GM19035 (cell line): ENCODE data around the gene DNTT.

Experiments used
- ATAC-seq: cut with Tn5 transposase; IDR thresholded peaks from one replicate; pipeline ENCODE4 v1.9.1; 2021; ENCODE audit not compliant: unreplicated experiment

The DNTT gene

GRCh38 chr10:96374004-96374403, 69.8 kb downstream of the DNTT start:
- no peak for ATAC-seq

- ATAC-seq, result no peak
These were observed 70.4 kb downstream of the DNTT start for GRCh38 chr10:96374639-96374984.

GRCh38 chr10:96374985-96375830, 71.0 kb downstream of the DNTT start:
- ATAC-seq, result peak; percentile 69

- ATAC-seq, result no peak
These were observed 72.2 kb downstream of the DNTT start for GRCh38 chr10:96376483-96376882.

- no peak for ATAC-seq
These were observed 73.6 kb downstream of the DNTT start for GRCh38 chr10:96377816-96378294.

GRCh38 chr10:96378741-96379140, 74.5 kb downstream of the DNTT start:
- ATAC-seq, result no peak

- ATAC-seq, result no peak
These were observed 75.5 kb downstream of the DNTT start for GRCh38 chr10:96379758-96380157.

- no peak for ATAC-seq
These were observed 76.6 kb downstream of the DNTT start for GRCh38 chr10:96380821-96381220.

GRCh38 chr10:96384506-96384905, 80.3 kb downstream of the DNTT start:
- ATAC-seq, result no peak

- ATAC-seq, result no peak
These were observed 82.9 kb downstream of the DNTT start for GRCh38 chr10:96387161-96387560.

- no peak for ATAC-seq
These were observed 83.4 kb downstream of the DNTT start for GRCh38 chr10:96387601-96388000.
